HS-5 (cell line): ENCODE results near the gene CCDC107.
"Not testable (repeated sequence)": the region's sequence is repeated elsewhere in the genome, so short reads cannot be mapped to it uniquely, and the experiment has no call there.

ENCODE experiments used
- DNase-seq: peaks from one replicate; pipeline ENCODE4 v3.0.0-alpha.2; 2012; ENCODE audit warnings: low read depth

CCDC107 gene

GRCh38 chr9:35658137-35658967 lies at the start of gene CCDC107:
TSS of gene CCDC107 (plus strand) at chr9:35658292. CDS start at chr9:35658380, 88 bp downstream.
- DNase-seq: no peak

- DNase-seq: no peak
Observed at GRCh38 chr9:35609001-35609819, 48.9 kb upstream of the CCDC107 start.

GRCh38 chr9:35609820-35610163 lies 48.3 kb upstream of the CCDC107 start:
- DNase-seq: no peak

- DNase-seq: no peak
Observed at GRCh38 chr9:35611230-35611797, 46.8 kb upstream of the CCDC107 start.

GRCh38 chr9:35612066-35612465 lies 46.0 kb upstream of the CCDC107 start:
- not testable (repeated sequence) for DNase-seq

GRCh38 chr9:35612843-35613242 lies 45.2 kb upstream of the CCDC107 start:
- no peak for DNase-seq

- no peak for DNase-seq
Observed at GRCh38 chr9:35615981-35616680, 42.0 kb upstream of the CCDC107 start.

- no peak for DNase-seq
Observed at GRCh38 chr9:35616681-35617459, 41.2 kb upstream of the CCDC107 start.

- no peak for DNase-seq
Observed at GRCh38 chr9:35617548-35617947, 40.5 kb upstream of the CCDC107 start.

GRCh38 chr9:35618325-35618727 lies 39.8 kb upstream of the CCDC107 start, which contains the start of gene CD72:
TSS of gene CD72 (minus strand) at chr9:35618413. CDS start at chr9:35618303, 110 bp downstream.
- no peak for DNase-seq

- no peak for DNase-seq
Observed at GRCh38 chr9:35618854-35619799, 39.0 kb upstream of the CCDC107 start.

GRCh38 chr9:35619800-35620158 lies 38.3 kb upstream of the CCDC107 start:
- no peak for DNase-seq

GRCh38 chr9:35627575-35627974 lies 30.5 kb upstream of the CCDC107 start:
- no peak for DNase-seq

- DNase-seq: no peak
Observed at GRCh38 chr9:35628389-35628991, 29.6 kb upstream of the CCDC107 start.

- DNase-seq: no peak
Observed at GRCh38 chr9:35629597-35629996, 28.5 kb upstream of the CCDC107 start.

GRCh38 chr9:35635730-35636129 lies 22.4 kb upstream of the CCDC107 start:
- no peak for DNase-seq

- no peak for DNase-seq
Observed at GRCh38 chr9:35636135-35636876, 21.8 kb upstream of the CCDC107 start.

- DNase-seq: not testable (repeated sequence)
Observed at GRCh38 chr9:35636877-35637246, 21.2 kb upstream of the CCDC107 start.

GRCh38 chr9:35637427-35637955 lies 20.6 kb upstream of the CCDC107 start:
- not testable (repeated sequence) for DNase-seq
